Sciatic nerve (tissue), 1 donor: Measurements from ENCODE around the gene ETF1. TPM values are rescaled to one million over a fixed set of nuclear protein-coding genes. Genes with fewer than 3 reads are reported as not detected.

Source experiments
- total RNA-seq: library from RNA; stranded (reverse); fragmentation: NEBNext Ultra II Directional; extraction: Animal tissue kit (Norgen Biotek cat#: 25700); gene quantifications from one replicate; pipeline ENCODE4 v1.2.1, GENCODE V29; 2021
- donor health status: DM: no; HTN: no; CAD: no.

The ETF1 gene
- total RNA-seq, 1 donor from 2014 or later, result 74.2 TPM

Other genes starting within 250 kb of the ETF1 start
- not detected for gene CDC25C, start 211.4 kb downstream of the ETF1 start, total RNA-seq
- 25.6 TPM for gene FAM53C, start 205.0 kb downstream of the ETF1 start, total RNA-seq
- gene KDM3B, start 190.6 kb downstream of the ETF1 start, total RNA-seq, result 73.7 TPM
- gene REEP2, start 104.2 kb downstream of the ETF1 start, total RNA-seq, result 5.3 TPM
- 137 TPM for gene EGR1, start 77.8 kb downstream of the ETF1 start, total RNA-seq
- gene HSPA9, start 32.2 kb upstream of the ETF1 start, total RNA-seq, result 152 TPM
- gene CTNNA1, start 210.2 kb upstream of the ETF1 start, total RNA-seq, result 485 TPM